Measurements from ENCODE around the gene PPP2R5C.

DNA sequence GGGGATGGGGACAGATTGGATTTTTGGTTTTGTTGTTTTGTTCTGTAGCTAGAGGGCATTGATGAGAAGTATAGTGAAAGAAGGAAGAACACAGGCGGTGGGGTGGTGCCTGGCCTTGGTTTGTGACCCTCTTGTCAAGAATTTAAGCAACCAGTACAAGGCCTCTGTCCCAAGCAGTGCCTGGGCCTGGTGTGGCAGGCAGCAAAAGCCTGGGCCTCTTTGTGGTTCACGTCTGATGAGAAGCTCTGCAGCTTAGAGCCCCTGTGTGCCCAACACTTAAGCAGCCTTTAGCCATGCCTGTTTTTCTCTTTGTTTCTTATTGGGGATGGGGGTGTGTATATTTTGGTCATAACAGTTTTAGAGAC, 98.0 kb downstream of the PPP2R5C start:
- TF ChIP-seq, protein P1, sequence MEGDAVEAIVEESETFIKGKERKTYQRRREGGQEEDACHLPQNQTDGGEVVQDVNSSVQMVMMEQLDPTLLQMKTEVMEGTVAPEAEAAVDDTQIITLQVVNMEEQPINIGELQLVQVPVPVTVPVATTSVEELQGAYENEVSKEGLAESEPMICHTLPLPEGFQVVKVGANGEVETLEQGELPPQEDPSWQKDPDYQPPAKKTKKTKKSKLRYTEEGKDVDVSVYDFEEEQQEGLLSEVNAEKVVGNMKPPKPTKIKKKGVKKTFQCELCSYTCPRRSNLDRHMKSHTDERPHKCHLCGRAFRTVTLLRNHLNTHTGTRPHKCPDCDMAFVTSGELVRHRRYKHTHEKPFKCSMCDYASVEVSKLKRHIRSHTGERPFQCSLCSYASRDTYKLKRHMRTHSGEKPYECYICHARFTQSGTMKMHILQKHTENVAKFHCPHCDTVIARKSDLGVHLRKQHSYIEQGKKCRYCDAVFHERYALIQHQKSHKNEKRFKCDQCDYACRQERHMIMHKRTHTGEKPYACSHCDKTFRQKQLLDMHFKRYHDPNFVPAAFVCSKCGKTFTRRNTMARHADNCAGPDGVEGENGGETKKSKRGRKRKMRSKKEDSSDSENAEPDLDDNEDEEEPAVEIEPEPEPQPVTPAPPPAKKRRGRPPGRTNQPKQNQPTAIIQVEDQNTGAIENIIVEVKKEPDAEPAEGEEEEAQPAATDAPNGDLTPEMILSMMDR (IDR thresholded peaks at IDR 0.05) = no peak
- TF ChIP-seq POLR2A (IDR thresholded peaks at IDR 0.05) = no peak

Data from testis (tissue), 2 donors.